ENCODE data around the gene ROBO2. TPM values are rescaled to one million over a fixed set of nuclear protein-coding genes. Genes with fewer than 3 reads are reported as not detected.

ROBO2 gene
- total RNA-seq, 1 donor from 2014 or later: 2.9 TPM

GRCh38 chr3:77158730-77159581, 119.1 kb downstream of the ROBO2 start:
- Histone ChIP-seq H3K4me1 (no peaks in the 10 kb centered on the region), H3K27me3 (no peaks in the 10 kb centered on the region), H3K36me3 (no peaks in the 10 kb centered on the region), H3K27ac (no peak overlapping the region), H3K9me3 (no peaks in the 10 kb centered on the region), H3K4me3 (no peak overlapping the region)
- TF ChIP-seq CTCF (IDR thresholded peaks at IDR 0.05): no peak
- DNase-seq (ENCODE audit: low spot score in 2 of 2): no peak
- intact Hi-C loops (cut with DNase I): no loop called here

GRCh38 chr3:77160931-77161497, 121.1 kb downstream of the ROBO2 start:
- no peak overlapping the region for H3K4me3 ChIP-seq
- no peaks in the 10 kb centered on the region for H3K27me3 ChIP-seq
- no peaks in the 10 kb centered on the region for H3K4me1 ChIP-seq
- no peaks in the 10 kb centered on the region for H3K36me3 ChIP-seq
- DNase-seq (ENCODE audit: low spot score in 2 of 2): no peak
- H3K27ac ChIP-seq: no peak overlapping the region
- no peaks in the 10 kb centered on the region for H3K9me3 ChIP-seq
- intact Hi-C loops (cut with DNase I): no loop called here
- no peak for TF ChIP-seq CTCF (IDR thresholded peaks at IDR 0.05)

- H3K4me3 ChIP-seq: no peak overlapping the region
- no peaks in the 10 kb centered on the region for H3K36me3 ChIP-seq
- no peak for DNase-seq (ENCODE audit: low spot score in 2 of 2)
- H3K27me3 ChIP-seq: no peaks in the 10 kb centered on the region
- no peaks in the 10 kb centered on the region for H3K4me1 ChIP-seq
- no peak for TF ChIP-seq CTCF (IDR thresholded peaks at IDR 0.05)
- H3K27ac ChIP-seq: no peak overlapping the region
- no peaks in the 10 kb centered on the region for H3K9me3 ChIP-seq
- intact Hi-C loops (cut with DNase I): no loop called here
Observed at GRCh38 chr3:77169823-77170222, 129.9 kb downstream of the ROBO2 start.

GRCh38 chr3:77171026-77171425, 131.1 kb downstream of the ROBO2 start:
- no peak overlapping the region for H3K27ac ChIP-seq
- intact Hi-C loops (cut with DNase I): no loop called here
- H3K27me3 ChIP-seq: no peaks in the 10 kb centered on the region
- H3K4me1 ChIP-seq: no peaks in the 10 kb centered on the region
- no peak for TF ChIP-seq CTCF (IDR thresholded peaks at IDR 0.05)
- H3K4me3 ChIP-seq: no peak overlapping the region
- no peak for DNase-seq (ENCODE audit: low spot score in 2 of 2)
- H3K9me3 ChIP-seq: no peaks in the 10 kb centered on the region
- H3K36me3 ChIP-seq: no peaks in the 10 kb centered on the region

GRCh38 chr3:77179762-77180161, 139.9 kb downstream of the ROBO2 start:
- no peaks in the 10 kb centered on the region for H3K9me3 ChIP-seq
- intact Hi-C loops (cut with DNase I): no loop called here
- DNase-seq (ENCODE audit: low spot score in 2 of 2): no peak
- no peak overlapping the region for H3K27ac ChIP-seq
- no peaks in the 10 kb centered on the region for H3K36me3 ChIP-seq
- TF ChIP-seq CTCF (IDR thresholded peaks at IDR 0.05): no peak
- H3K4me3 ChIP-seq: no peak overlapping the region
- no peaks in the 10 kb centered on the region for H3K27me3 ChIP-seq
- H3K4me1 ChIP-seq: no peaks in the 10 kb centered on the region

Data from ascending aorta (tissue), 2 donors.